Ascending aorta (tissue), 2 donors: ENCODE data around the gene CENPI. TPM values are rescaled to one million over a fixed set of nuclear protein-coding genes. Genes with fewer than 3 reads are reported as not detected.
"Not testable (repeated sequence)": the region's sequence is repeated elsewhere in the genome, so short reads cannot be mapped to it uniquely, and the experiment has no call there.

Source experiments
- DNase-seq, 2 donors: peaks; one replicate each; pipeline ENCODE4 v3.0.0-alpha.2; 2019; ENCODE audit warnings: low spot score in 2 of 2
- H3K27ac ChIP-seq, 2 donors: fragments of 200-600 bp; sonication (generic); one replicate each; pipeline ENCODE4 v1.5.1; 2016 to 2017; ENCODE audit warnings: mild to moderate bottlenecking in 1 of 2
- H3K27me3 ChIP-seq: fragments of 200-600 bp; sonication (generic); one replicate; pipeline ENCODE4 v1.5.1; 2017
- H3K36me3 ChIP-seq, 2 donors: fragments of 200-600 bp; sonication (generic); one replicate each; pipeline ENCODE4 v1.5.1; 2016
- H3K4me1 ChIP-seq, 2 donors: fragments of 200-600 bp; sonication (generic); one replicate each; pipeline ENCODE4 v1.5.1; 2016 to 2017; ENCODE audit warnings: mild to moderate bottlenecking in 1 of 2
- H3K4me3 ChIP-seq, 2 donors: fragments of 200-600 bp; sonication (generic); one replicate each; pipeline ENCODE4 v1.5.1; 2016 to 2017; ENCODE audit warnings: mild to moderate bottlenecking in 1 of 2
- H3K9me3 ChIP-seq, 2 donors: fragments of 200-600 bp; sonication (generic); one replicate each; pipeline ENCODE4 v1.5.1; 2016
- intact Hi-C: fragments of 100-400 bp; cut with DNase I; formaldehyde crosslinking; loops from one replicate; pipeline ENCODE4 v1.15.1; 2023
- total RNA-seq: library from RNA; depleted of rRNA; stranded (reverse); fragments of >200 nt; gene quantifications from one replicate; pipeline ENCODE4 v1.1.0, GENCODE V29; 2016
- TF ChIP-seq, protein P1 (sequence below), 3 experiments: fragments of 200-600 bp in 2 of 3; fragments of 450-650 bp in 1 of 3; sonication (generic) in 2 of 3; IDR thresholded peaks; one replicate each; pipeline ENCODE4 v1.5.1; 2016 to 2019; ENCODE audit warnings: antibody characterized with exemption in 3 of 3, mild to moderate bottlenecking in 1 of 3, moderate library complexity in 1 of 3

CENPI gene, protein sequence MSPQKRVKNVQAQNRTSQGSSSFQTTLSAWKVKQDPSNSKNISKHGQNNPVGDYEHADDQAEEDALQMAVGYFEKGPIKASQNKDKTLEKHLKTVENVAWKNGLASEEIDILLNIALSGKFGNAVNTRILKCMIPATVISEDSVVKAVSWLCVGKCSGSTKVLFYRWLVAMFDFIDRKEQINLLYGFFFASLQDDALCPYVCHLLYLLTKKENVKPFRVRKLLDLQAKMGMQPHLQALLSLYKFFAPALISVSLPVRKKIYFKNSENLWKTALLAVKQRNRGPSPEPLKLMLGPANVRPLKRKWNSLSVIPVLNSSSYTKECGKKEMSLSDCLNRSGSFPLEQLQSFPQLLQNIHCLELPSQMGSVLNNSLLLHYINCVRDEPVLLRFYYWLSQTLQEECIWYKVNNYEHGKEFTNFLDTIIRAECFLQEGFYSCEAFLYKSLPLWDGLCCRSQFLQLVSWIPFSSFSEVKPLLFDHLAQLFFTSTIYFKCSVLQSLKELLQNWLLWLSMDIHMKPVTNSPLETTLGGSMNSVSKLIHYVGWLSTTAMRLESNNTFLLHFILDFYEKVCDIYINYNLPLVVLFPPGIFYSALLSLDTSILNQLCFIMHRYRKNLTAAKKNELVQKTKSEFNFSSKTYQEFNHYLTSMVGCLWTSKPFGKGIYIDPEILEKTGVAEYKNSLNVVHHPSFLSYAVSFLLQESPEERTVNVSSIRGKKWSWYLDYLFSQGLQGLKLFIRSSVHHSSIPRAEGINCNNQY
- not detected for total RNA-seq

DNA sequence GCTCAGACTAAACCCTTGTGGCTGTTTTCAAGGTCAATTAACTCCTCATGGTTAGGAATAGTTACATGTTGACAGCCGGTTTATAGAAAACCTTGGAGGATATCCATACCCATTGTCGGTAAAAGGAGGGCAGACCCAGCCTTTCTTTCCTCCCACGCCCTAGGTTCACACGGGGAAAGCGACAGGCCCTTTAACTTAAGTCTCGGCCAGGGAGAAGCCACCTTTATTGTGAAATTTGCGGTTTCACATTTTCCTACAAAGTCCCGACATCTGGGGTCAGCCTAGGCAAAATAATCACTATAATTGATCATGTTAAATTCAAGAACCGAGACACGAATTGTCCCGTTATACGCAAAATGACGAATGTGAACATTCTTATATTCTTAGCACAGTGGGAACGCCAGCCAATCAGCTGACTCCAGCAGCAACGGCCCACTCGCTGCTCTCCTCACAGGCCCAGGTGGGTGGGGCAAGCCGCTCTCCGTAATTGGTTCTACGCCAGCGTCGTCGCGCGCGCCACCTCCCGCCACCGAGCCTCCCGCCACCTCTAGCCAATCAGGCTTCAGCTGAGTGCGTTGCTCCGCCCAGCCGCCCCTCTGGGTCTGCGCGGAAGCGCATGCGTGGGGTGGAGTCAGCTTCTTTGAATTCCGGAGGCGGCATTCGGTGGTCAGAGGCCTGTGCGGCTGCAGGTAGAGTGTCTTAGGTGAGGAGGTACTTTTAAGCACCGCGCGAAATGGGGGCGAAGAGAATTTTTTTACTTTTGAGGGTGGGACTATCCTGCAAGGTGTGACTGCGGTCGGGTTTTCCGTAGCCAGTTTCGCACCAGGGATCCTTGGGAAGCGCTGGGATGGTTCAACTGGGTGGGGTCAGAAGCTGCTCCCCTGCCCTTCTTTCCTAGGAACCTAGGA lies at the start of gene CENPI:
CENPI (plus strand) TSS at position 659 of the 908 bp plus-strand sequence. CDS start 2,867 bp downstream, outside the sequence.
- Histone ChIP-seq H3K27me3 (no peaks in the 10 kb centered on the region), H3K27ac (peak within 1 kb of the TSS; percentile 68 to 77), H3K4me3 (peak within 1 kb of the TSS; percentile 46 to 55), H3K9me3 (no peaks in the 10 kb centered on the region), H3K36me3 (no peaks in the 10 kb centered on the region), H3K4me1 (no peaks in the 10 kb centered on the region)
- intact Hi-C loops, result loop anchor here (1.0 to 5.0 kb wide), 3 partner anchors 46 to 250 kb away; partner anchors contain the start of gene TIMM8A
- TF ChIP-seq, protein P1, sequence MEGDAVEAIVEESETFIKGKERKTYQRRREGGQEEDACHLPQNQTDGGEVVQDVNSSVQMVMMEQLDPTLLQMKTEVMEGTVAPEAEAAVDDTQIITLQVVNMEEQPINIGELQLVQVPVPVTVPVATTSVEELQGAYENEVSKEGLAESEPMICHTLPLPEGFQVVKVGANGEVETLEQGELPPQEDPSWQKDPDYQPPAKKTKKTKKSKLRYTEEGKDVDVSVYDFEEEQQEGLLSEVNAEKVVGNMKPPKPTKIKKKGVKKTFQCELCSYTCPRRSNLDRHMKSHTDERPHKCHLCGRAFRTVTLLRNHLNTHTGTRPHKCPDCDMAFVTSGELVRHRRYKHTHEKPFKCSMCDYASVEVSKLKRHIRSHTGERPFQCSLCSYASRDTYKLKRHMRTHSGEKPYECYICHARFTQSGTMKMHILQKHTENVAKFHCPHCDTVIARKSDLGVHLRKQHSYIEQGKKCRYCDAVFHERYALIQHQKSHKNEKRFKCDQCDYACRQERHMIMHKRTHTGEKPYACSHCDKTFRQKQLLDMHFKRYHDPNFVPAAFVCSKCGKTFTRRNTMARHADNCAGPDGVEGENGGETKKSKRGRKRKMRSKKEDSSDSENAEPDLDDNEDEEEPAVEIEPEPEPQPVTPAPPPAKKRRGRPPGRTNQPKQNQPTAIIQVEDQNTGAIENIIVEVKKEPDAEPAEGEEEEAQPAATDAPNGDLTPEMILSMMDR (IDR thresholded peaks at IDR 0.05), result no peak
- peak; percentile 83 to 95 for DNase-seq

DNA sequence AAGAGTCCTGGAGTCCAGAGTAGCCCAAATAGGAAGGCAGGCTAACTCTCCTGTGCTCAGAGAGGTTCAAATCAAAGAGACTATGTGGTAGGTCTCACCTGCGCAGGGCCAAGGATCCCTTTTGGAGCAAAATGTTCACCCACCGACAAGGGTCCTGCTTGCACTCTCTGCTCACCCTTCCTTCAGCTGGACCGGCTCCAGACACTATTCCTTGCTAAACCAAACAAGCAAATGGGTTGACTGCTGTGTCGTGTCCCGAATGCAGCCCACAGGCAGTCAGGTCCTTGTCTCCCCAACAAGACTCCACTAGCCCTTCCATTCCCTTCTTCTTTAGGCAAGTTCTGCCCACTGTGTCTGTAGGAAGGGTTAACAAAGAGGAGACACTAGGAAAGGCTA lies 46.9 kb upstream of the CENPI start:
- TF ChIP-seq, protein P1 (IDR thresholded peaks at IDR 0.05), result no peak
- Histone ChIP-seq H3K4me1 (peaks cover 0 to 3% of the 10 kb centered on the region in 2 donors), H3K4me3 (peak overlapping the region; percentile 53 to 67), H3K9me3 (no peaks in the 10 kb centered on the region), H3K36me3 (no peaks in the 10 kb centered on the region), H3K27me3 (no peaks in the 10 kb centered on the region), H3K27ac (peak overlapping the region; percentile 71 to 88)
- intact Hi-C loops, result loop anchor here (1.0 to 5.0 kb wide), 2 partner anchors 47 to 141 kb away; partner anchors contain the start of gene CENPI
- DNase-seq, result no peak

DNA sequence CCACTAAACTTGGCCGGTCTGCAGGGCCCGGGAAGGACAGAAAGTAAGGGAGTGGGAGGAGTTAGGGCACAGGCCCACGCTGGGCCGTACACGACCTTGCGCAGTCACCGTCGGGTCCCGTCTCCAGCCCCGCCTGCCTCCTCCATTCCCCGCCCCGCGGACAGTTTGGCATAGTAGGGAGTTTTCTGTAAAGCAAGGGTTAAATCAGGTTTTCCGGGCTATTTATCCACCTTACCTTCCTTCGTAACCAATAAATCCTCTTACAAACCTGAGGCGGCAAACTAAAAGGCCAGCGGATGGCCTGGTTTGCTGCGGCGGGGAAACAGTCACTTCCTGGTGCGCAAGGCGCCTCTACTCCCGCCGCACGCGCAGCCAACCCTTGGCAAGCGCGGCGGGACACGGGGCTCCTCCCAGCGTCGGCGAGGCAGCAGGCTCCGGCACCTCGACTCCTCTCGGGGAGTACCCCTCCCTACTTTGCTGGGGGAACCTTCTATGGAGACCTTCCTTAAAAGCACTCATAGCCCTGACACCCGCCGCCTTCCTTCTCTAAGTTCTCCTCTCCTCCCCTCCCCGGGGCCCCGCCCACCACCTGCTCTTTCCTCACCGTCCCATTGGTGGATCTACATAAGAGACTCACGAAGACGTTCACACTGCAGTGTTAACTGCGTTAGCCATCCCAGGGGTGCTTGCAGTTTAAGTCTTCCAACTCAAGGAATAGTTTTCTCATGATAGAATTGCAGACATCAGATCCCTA lies 46.3 kb upstream of the CENPI start, which contains the start of gene TRMT2B:
TRMT2B (minus strand) TSS at position 563 of the 754 bp plus-strand sequence. CDS start 9,822 bp downstream, outside the sequence.
- H3K27ac ChIP-seq, result peak within 1 kb of the TSS; percentile 71 to 88
- H3K4me3 ChIP-seq, result peak within 1 kb of the TSS; percentile 53 to 67
- H3K9me3 ChIP-seq, result no peaks in the 10 kb centered on the region
- no peaks in the 10 kb centered on the region for H3K27me3 ChIP-seq
- TF ChIP-seq, protein P1 (IDR thresholded peaks at IDR 0.05), result no peak
- intact Hi-C loops, result loop anchor here (1.0 to 5.0 kb wide), 2 partner anchors 47 to 141 kb away; partner anchors contain the start of gene CENPI
- DNase-seq, result peak; percentile 52 to 90
- H3K4me1 ChIP-seq, result peaks cover 0 to 3% of the 10 kb centered on the region in 2 donors
- no peaks in the 10 kb centered on the region for H3K36me3 ChIP-seq

DNA sequence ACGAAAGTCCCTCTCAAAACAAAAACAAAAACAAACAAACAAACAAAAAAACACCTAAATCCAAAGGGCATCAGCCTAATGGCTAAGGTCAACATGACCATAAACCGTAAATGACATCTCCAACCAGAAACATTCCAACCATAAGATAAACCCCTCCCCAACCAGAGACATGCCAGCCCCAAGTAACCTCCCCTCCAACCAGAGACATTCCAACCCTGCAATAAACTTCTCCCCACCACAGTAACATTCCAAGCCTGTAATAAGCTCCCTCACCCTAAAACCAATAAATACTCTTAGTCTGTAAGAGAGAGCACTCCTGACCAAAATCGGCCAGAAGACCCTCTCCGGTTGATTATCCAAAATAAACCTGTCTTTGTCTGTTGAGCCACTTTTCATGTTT lies 41.5 kb upstream of the CENPI start:
- H3K36me3 ChIP-seq, H3K9me3 ChIP-seq, intact Hi-C loops, DNase-seq, H3K4me3 ChIP-seq, H3K27ac ChIP-seq, H3K4me1 ChIP-seq, H3K27me3 ChIP-seq: not testable (repeated sequence)

DNA sequence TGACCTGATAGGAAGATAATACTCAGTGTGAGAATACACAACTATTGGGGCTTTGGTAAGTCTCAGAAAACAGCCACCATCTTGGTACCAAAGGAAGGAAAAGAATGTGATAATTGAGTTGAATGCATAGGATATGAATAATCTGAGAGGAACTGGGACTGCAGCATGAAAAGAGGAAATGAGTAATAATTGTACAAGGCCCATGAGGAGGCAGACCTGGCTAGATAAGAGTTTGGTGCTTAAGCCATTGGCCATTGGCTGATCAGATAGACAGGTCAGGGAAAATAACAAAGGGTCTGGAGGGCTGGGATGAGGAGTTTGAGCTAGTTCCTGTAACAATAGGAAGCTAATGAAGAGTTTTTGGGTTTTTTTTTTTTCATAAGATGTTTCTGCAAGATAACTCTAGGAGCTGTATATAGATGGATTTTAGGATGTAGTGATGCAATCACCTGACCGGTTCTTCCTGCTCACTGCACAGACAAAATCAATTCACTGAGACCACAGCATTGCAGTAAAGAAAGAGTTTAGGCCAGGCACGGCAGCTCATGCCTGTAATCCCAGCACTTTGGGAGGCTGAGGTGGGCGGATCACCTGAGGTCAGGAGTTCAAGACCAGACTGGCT lies 40.8 kb upstream of the CENPI start:
- DNase-seq, result no peak
- intact Hi-C loops, result no loop called here
- H3K4me1 ChIP-seq, result no peaks in the 10 kb centered on the region

More for the DNA sequence above, 40.8 kb upstream of the CENPI start:
- H3K27me3 ChIP-seq, result no peaks in the 10 kb centered on the region
- TF ChIP-seq, protein P1 (IDR thresholded peaks at IDR 0.05), result no peak
- H3K36me3 ChIP-seq, result no peaks in the 10 kb centered on the region
- no peak overlapping the region for H3K4me3 ChIP-seq
- H3K27ac ChIP-seq, result no peak overlapping the region
- no peaks in the 10 kb centered on the region for H3K9me3 ChIP-seq
